Heart right ventricle (tissue), 16 donors: ENCODE results near the gene NFE2L1. TPM values are rescaled to one million over a fixed set of nuclear protein-coding genes. Genes with fewer than 3 reads are reported as not detected.

ENCODE experiments used
- ATAC-seq, 8 donors: fragments of 200-7000 bp; cut with Tn5 transposase; one replicate each; pipeline ENCODE4 v1.9.1; 2020; ENCODE audit warnings: mild to moderate bottlenecking in 8 of 8, moderate library complexity in 8 of 8, moderate number of reproducible peaks in 1 of 8
- DNase-seq, 2 donors: peaks; one replicate each; pipeline ENCODE4 v3.0.0-alpha.2; 2020
- H3K27ac ChIP-seq, 10 donors: fragments of 200-600 bp; sonication (generic) in 2 of 10; one replicate each; pipeline versions ENCODE4 v1.5.0 to v1.8.0; 2020 to 2022; ENCODE audit warnings: mild to moderate bottlenecking in 3 of 10
- H3K27me3 ChIP-seq, 7 donors: fragments of 200-600 bp; one replicate each; pipeline ENCODE4 v1.8.0; 2021 to 2022; ENCODE audit warnings: mild to moderate bottlenecking in 2 of 7
- H3K36me3 ChIP-seq, 9 donors: fragments of 200-600 bp; sonication (generic) in 1 of 9; one replicate each; pipeline versions ENCODE4 v1.5.0 to v1.8.0; 2020 to 2022; ENCODE audit warnings: mild to moderate bottlenecking in 2 of 9
- H3K4me1 ChIP-seq, 9 donors: fragments of 200-600 bp; sonication (generic) in 1 of 9; one replicate each; pipeline versions ENCODE4 v1.5.0 to v1.8.0; 2020 to 2022; ENCODE audit warnings: mild to moderate bottlenecking in 4 of 9
- H3K4me3 ChIP-seq, 10 donors: fragments of 200-600 bp; sonication (generic) in 2 of 10; one replicate each; pipeline versions ENCODE4 v1.5.0 to v1.8.0; 2020 to 2022; ENCODE audit warnings: mild to moderate bottlenecking in 7 of 10, moderate library complexity in 2 of 10
- H3K9me3 ChIP-seq, 11 donors: fragments of 200-600 bp in 10 of 11; sonication (generic) in 2 of 11; one replicate each; pipeline versions ENCODE4 v1.5.0 to v1.8.0; 2013 to 2022; ENCODE audit warnings: mild to moderate bottlenecking in 2 of 11, control low read depth in 1 of 11, moderate library complexity in 1 of 11
- WGBS, 2 donors: extraction: QIAGEN DNeasy Blood & Tissue Kit; methylation state at CpG; one replicate each; pipeline ENCODE4 v1.1.7; 2013; ENCODE audit warnings: inconsistent platforms in 1 of 2; 5-methylcytosine and 5-hydroxymethylcytosine counted together
- intact Hi-C, 10 donors: fragments of 100-400 bp; cut with DNase I; formaldehyde crosslinking; loops; one replicate each; pipeline versions ENCODE4 v1.11.1 to v1.14.2; 2022
- polyA plus RNA-seq, 2 donors: library from polyadenylated mRNA; stranded (reverse); fragments of 200-250 nt; gene quantifications; one replicate each; pipeline ENCODE4 v1.2.3, GENCODE V29; 2013
- total RNA-seq, 10 donors: library from RNA; stranded (reverse); fragmentation: NEBNext Ultra II Directional in 3 of 10; extraction: Animal tissue kit (Norgen Biotek cat#: 25700) in 3 of 10; gene quantifications; one replicate each; pipeline versions ENCODE4 v1.2.1 to v1.2.4, GENCODE V29; 2021 to 2023
- TF ChIP-seq, protein P1 (sequence below), 9 donors: fragments of 200-600 bp; sonication (generic) in 2 of 9; IDR thresholded peaks; one replicate each; pipeline versions ENCODE4 v1.5.0 to v1.8.0; 2021 to 2022; ENCODE audit warnings: antibody characterized with exemption in 9 of 9, mild to moderate bottlenecking in 5 of 9, moderate library complexity in 1 of 9
- donor health status: Arrhythmogenic right ventricular cardiomyopathy.
- donor health status: ischemic (EF 13 %, LVEDD 7.1; RV severe dilation, severe dysfunction).
- donor health status: healthy with polysubstance abuse.
- donor health status: DM: no; HTN: yes; CAD: no.
- donor health status: DM: no; HTN: no; CAD: no.
- donor health status: ischemic (EF 25% LVEDD 6.9; RV normal size, moderate dysfunction).
- donor health status: ischemic (EF 25% LVEDD 5.7; RV mildly dilated, moderate dysfunction).
- donor health status: healthy.
- donor health status: DM: yes; HTN: yes; CAD: no.
- donor health status: Ischemic cardiomyopathy.
- donor health status: ischemic (EF 35%, LVEDD 5.7; RV mildly dilated, moderate dysfunction).
- donor health status: nonischemic (EF 11% LVEDD 7.7; RV severe dilation, severe dysfunction).
- donor health status: DM: yes; HTN: yes; CAD: no.
- donor health status: PGD.
- donor health status: ischemic (EF 29% LVEDD 5.4; RV normal size, mild dysfunction).
- donor health status: nonischemic (EF 23%, LVEDD 6.1; RV moderate dilation, normal function).

NFE2L1 gene
- total and polyA plus RNA-seq, 12 donors = 108 to 1,033 (median 669) TPM

- H3K4me3 ChIP-seq = peak overlapping the region; percentile 27 to 60 (median 54)
These were observed 23.8 kb upstream of the NFE2L1 start for GRCh38 chr17:48024149-48025039.

DNA sequence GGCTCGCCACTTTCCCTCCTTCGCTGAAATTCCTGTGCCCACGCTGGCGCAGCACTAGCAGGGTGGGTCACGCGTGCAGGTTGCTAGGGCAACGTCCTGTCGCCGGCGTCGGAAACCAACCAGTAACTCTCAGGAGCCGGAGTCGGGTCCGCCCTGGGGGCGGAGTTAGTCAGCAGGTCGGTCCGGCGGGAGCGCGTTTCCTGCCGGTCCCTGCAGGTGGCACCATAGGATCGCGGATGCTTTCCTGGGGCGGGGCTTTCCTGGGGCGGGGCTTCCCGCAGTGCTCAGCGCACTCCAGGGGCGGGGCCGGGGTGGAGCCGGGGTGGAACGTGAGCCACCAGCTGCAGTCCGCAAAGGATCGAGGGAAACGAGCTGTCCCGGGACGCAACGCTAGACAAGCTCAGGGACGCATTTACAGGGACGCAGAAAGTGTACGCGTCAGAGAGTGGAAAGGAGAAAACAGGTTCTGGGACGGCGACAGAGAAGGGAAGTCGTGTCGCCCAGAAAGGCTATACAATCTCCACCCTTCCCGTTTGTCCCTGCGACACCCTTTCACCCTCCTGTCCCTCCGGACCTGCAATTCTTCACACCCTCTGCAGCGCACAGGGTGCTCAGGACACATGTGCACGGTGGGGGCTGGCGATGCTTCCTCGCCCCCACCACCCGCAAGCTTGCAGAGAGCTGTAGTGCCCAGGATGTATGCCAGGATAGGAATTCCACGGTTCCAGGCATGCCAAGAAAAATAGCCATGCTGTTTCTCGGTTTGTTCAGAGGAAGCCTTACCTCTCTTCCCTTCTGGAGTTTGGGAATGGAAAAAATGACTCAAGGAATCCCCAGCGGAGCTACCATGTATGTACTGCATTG lies 22.9 kb upstream of the NFE2L1 start:
- DNase-seq (peak; percentile 96 to 98), ATAC-seq (peak; percentile 87 to 95 (median 92))
- intact Hi-C loops = loop anchor here in 9 of 10 donors (1.0 to 10.0 kb wide), 8 partner anchors 49 to 592 kb away; partner anchors contain the start of genes HOXB8 (in 6 of the 9) and HOXB7 (in 5 of the 9)
- H3K27ac ChIP-seq = peak overlapping the region; percentile 32 to 89 (median 79)
- H3K36me3 ChIP-seq = no peaks in the 10 kb centered on the region
- H3K4me3 ChIP-seq = peak overlapping the region; percentile 27 to 60 (median 54)
- H3K9me3 ChIP-seq = no peaks in the 10 kb centered on the region
- peaks cover 0 to 28% (median 16%) of the 10 kb centered on the region in 7 donors for H3K27me3 ChIP-seq
- H3K4me1 ChIP-seq = peaks cover 18 to 52% (median 41%) of the 10 kb centered on the region in 9 donors
- WGBS, 2 donors = 1% methylated on average over 54 to 56 of the region's 56 CpGs
- TF ChIP-seq, protein P1, sequence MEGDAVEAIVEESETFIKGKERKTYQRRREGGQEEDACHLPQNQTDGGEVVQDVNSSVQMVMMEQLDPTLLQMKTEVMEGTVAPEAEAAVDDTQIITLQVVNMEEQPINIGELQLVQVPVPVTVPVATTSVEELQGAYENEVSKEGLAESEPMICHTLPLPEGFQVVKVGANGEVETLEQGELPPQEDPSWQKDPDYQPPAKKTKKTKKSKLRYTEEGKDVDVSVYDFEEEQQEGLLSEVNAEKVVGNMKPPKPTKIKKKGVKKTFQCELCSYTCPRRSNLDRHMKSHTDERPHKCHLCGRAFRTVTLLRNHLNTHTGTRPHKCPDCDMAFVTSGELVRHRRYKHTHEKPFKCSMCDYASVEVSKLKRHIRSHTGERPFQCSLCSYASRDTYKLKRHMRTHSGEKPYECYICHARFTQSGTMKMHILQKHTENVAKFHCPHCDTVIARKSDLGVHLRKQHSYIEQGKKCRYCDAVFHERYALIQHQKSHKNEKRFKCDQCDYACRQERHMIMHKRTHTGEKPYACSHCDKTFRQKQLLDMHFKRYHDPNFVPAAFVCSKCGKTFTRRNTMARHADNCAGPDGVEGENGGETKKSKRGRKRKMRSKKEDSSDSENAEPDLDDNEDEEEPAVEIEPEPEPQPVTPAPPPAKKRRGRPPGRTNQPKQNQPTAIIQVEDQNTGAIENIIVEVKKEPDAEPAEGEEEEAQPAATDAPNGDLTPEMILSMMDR (IDR thresholded peaks at IDR 0.05) = peak; percentile 53 to 88 (median 80)

More at GRCh38 chr17:48024149-48025039, 23.8 kb upstream of the NFE2L1 start:
- TF ChIP-seq, protein P1 (IDR thresholded peaks at IDR 0.05) = no peak
- ATAC-seq (peak in 6 of 8 donors; percentile 0 to 24 (median 0)), DNase-seq (peak; percentile 24 to 42)
- Histone ChIP-seq H3K27me3 (peaks cover 0 to 28% (median 16%) of the 10 kb centered on the region in 7 donors), H3K27ac (peak overlapping the region in 9 of 10 donors; percentile 78 to 91 (median 83)), H3K36me3 (no peaks in the 10 kb centered on the region), H3K4me1 (peaks cover 18 to 51% (median 41%) of the 10 kb centered on the region in 9 donors), H3K9me3 (no peaks in the 10 kb centered on the region)
- WGBS, 2 donors = 1% methylated on average over 54 of the region's 54 CpGs
- intact Hi-C loops = loop anchor here in 9 of 10 donors (1.0 to 10.0 kb wide), 8 partner anchors 50 to 593 kb away; partner anchors contain the start of genes HOXB8 (in 6 of the 9) and HOXB7 (in 5 of the 9)

GRCh38 chr17:48025904-48026501 lies 22.2 kb upstream of the NFE2L1 start:
- peaks cover 18 to 58% (median 46%) of the 10 kb centered on the region in 9 donors for H3K4me1 ChIP-seq
- intact Hi-C loops = loop anchor here (1.0 to 10.0 kb wide), 10 partner anchors 48 to 591 kb away; partner anchors contain the start of genes HOXB8 (in 6 of the 10), HOXB7 (in 5 of the 10) and SNX11 (in 1 of the 10)
- TF ChIP-seq, protein P1 (IDR thresholded peaks at IDR 0.05) = no peak
- H3K9me3 ChIP-seq = no peaks in the 10 kb centered on the region
- H3K36me3 ChIP-seq = no peaks in the 10 kb centered on the region
- H3K4me3 ChIP-seq = peak overlapping the region in 8 of 10 donors; percentile 33 to 60 (median 55)
- H3K27ac ChIP-seq = peak overlapping the region in 8 of 10 donors; percentile 55 to 89 (median 76)
- WGBS, 2 donors = 29 to 33% methylated on average over 8 of the region's 8 CpGs
- DNase-seq = peak in 1 of 2 donors; percentile 30
- H3K27me3 ChIP-seq = peaks cover 0 to 25% (median 16%) of the 10 kb centered on the region in 7 donors
- ATAC-seq = peak in 2 of 8 donors; percentile 0 to 1
